PC-3 (cell line): Measurements from ENCODE around the gene GRIN2C. TPM values are rescaled to one million over a fixed set of nuclear protein-coding genes. Genes with fewer than 3 reads are reported as not detected.
A peak's percentile ranks its signal among the peaks of the same experiment; 100 is the strongest.
"Not testable (repeated sequence)": the region's sequence is repeated elsewhere in the genome, so short reads cannot be mapped to it uniquely, and the experiment has no call there.

Source experiments
- ATAC-seq: fragments of 200-7000 bp; cut with Tn5 transposase; 2 replicates; pipeline ENCODE4 v1.9.1; 2020; ENCODE audit warnings: mild to moderate bottlenecking, moderate library complexity
- Bru-seq: library from RNA; stranded (reverse); fragments of 400-500 nt; gene quantifications from one replicate; lab custom pipeline; 2021; lab: Mats Ljungman, UMichigan
- BruChase-seq, 2 experiments: library from RNA; stranded (reverse); fragments of 400-500 nt; gene quantifications; one replicate each; lab custom pipeline; 2021; lab: Mats Ljungman, UMichigan
- BruUV-seq: library from RNA; stranded (reverse); fragments of 400-500 nt; replicated peaks from 2 replicates; lab custom pipeline; 2021; lab: Mats Ljungman, UMichigan
- CTCF ChIA-PET: fragments of 300-600 bp; sonication (Branson Sonifier 250); formaldehyde crosslinking; loops from one replicate; lab custom pipeline; 2022; ENCODE audit warnings: antibody characterized with exemption; lab: Charles Lee
- POLR2A ChIA-PET: fragments of 300-600 bp; sonication (Branson Sonifier 250); formaldehyde crosslinking; loops from one replicate; lab custom pipeline; 2022; ENCODE audit warnings: antibody characterized with exemption; ENCODE audit not compliant: unreplicated experiment; lab: Charles Lee
- DNase-seq: peaks from one replicate; pipeline ENCODE4 v3.0.0-alpha.2; 2015
- H2AFZ ChIP-seq: fragments of 300-600 bp; sonication (generic); 2 replicates; pipeline ENCODE4 v1.6.0; 2016; ENCODE audit warnings: antibody characterized with exemption, low read length
- H3F3A ChIP-seq: fragments of 300-600 bp; sonication (generic); one replicate; pipeline ENCODE4 v1.6.0; 2017; ENCODE audit warnings: antibody characterized with exemption, low read length, control low read depth, mild to moderate bottlenecking; ENCODE audit not compliant: unreplicated experiment
- H3K27ac ChIP-seq: fragments of 300-600 bp; sonication (generic); 2 replicates; pipeline ENCODE4 v1.5.1; 2016; ENCODE audit warnings: mild to moderate bottlenecking, low read length
- H3K27me3 ChIP-seq: fragments of 300-600 bp; sonication (generic); 2 replicates; pipeline ENCODE4 v1.6.1; 2016; ENCODE audit warnings: low read length, mixed read lengths
- H3K36me3 ChIP-seq: fragments of 300-600 bp; sonication (generic); 2 replicates; pipeline ENCODE4 v1.6.1; 2016; ENCODE audit warnings: low read depth, mixed run types, low read length, mixed read lengths
- H3K4me1 ChIP-seq: fragments of 300-600 bp; sonication (generic); 2 replicates; pipeline ENCODE4 v1.5.1; 2016; ENCODE audit warnings: low read length; ENCODE audit not compliant: insufficient read depth
- H3K4me2 ChIP-seq: fragments of 300-600 bp; sonication (generic); 2 replicates; pipeline ENCODE4 v1.6.0; 2016; ENCODE audit warnings: low read length
- H3K4me3 ChIP-seq: fragments of 300-600 bp; sonication (generic); 2 replicates; pipeline ENCODE4 v1.5.1; 2016; ENCODE audit warnings: mild to moderate bottlenecking, low read length, mixed read lengths
- H3K79me2 ChIP-seq: fragments of 300-600 bp; sonication (generic); 2 replicates; pipeline ENCODE4 v1.6.1; 2017; ENCODE audit warnings: low read length, mixed read lengths
- H3K9ac ChIP-seq: fragments of 300-600 bp; sonication (generic); 2 replicates; pipeline ENCODE4 v1.6.0; 2016; ENCODE audit warnings: mild to moderate bottlenecking, low read length
- H3K9me2 ChIP-seq: fragments of 300-600 bp; sonication (generic); replicated peaks from 2 replicates; pipeline ENCODE4 v1.6.1; 2016; ENCODE audit warnings: mixed run types, low read length, mixed read lengths
- H3K9me3 ChIP-seq: fragments of 300-600 bp; sonication (generic); 2 replicates; pipeline ENCODE4 v1.6.1; 2016; ENCODE audit warnings: low read length, mixed read lengths
- H4K20me1 ChIP-seq: fragments of 300-600 bp; sonication (generic); 2 replicates; pipeline ENCODE4 v1.6.1; 2016; ENCODE audit warnings: low read length, mixed read lengths
- CTCF ChIP-seq: fragments of 300-600 bp; sonication (generic); conservative IDR thresholded peaks from 2 replicates; pipeline ENCODE4 v1.5.1; 2017; ENCODE audit warnings: antibody characterized with exemption, low read depth, mild to moderate bottlenecking, low read length
- EZH2 ChIP-seq: fragments of 300-600 bp; sonication (generic); IDR thresholded peaks from one replicate; pipeline ENCODE4 v1.6.1; 2017; ENCODE audit warnings: antibody characterized with exemption, mild to moderate bottlenecking, low read length; ENCODE audit not compliant: unreplicated experiment
- EZH2phosphoT487 ChIP-seq: fragments of 300-600 bp; sonication (generic); IDR thresholded peaks from 2 replicates; pipeline ENCODE4 v1.6.1; 2018; ENCODE audit warnings: mild to moderate bottlenecking, antibody characterized with exemption, low read length, borderline replicate concordance
- intact Hi-C: fragments of 100-400 bp; cut with micrococcal nuclease; formaldehyde crosslinking; loops from 2 replicates; pipeline ENCODE4 v1.9.0; 2023
- long read RNA-seq: library from polyadenylated mRNA; unstranded; transcript quantifications from one replicate; pipeline ENCODE4 v2.0.0, GENCODE V29; 2021; ENCODE audit not compliant: unreplicated experiment
- total RNA-seq: library from RNA; depleted of rRNA; stranded (reverse); fragments of >200 nt; gene quantifications from 2 replicates; pipeline ENCODE4 v1.2.3, GENCODE V29; 2014; rRNA removed

The GRIN2C gene
- total RNA-seq: 0.04 TPM in 1 of 2 replicates, not detected in the other
- Bru-seq, nascent RNA: percentile 11 among the genes with signal in this experiment
- BruChase-seq, experiment 1, labeled RNA remaining after a 6-hour chase: percentile 35 among the genes with signal in this experiment
- percentile 21 among the genes with signal in this experiment for BruChase-seq, experiment 2, labeled RNA remaining after a 2-hour chase
- long read RNA-seq, partial matches to known transcripts: 0 of 1 reads
- long read RNA-seq, other reads (novel, unspliced or antisense): 1 of 1 reads

GRCh38 chr17:74859459-74860228 is at the start of gene GRIN2C:
Gene GRIN2C, minus strand, starts transcription at chr17:74859885. Its CDS starts 4,793 bp downstream, at chr17:74855092.
- no peaks in the 10 kb centered on the region for H3K36me3 ChIP-seq

DNA sequence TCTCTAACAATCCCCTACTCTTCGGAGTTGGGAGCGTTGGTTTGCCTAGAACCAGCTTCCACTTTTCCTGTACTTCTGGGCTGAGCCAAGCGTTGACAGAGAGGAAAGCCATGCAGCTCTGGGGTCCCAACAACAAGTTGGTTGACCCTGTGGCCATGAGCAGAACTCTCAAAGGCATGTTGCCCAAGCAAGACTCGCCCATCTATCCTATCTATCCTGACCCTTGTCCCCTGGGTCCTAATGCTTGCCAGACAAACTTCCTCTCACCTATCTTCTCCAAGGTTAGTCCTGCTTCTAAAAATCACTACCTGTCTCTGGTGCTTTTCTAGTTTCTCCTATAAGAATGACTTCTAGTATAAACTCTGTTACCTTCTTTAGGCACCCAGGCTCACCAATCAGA is 49.4 kb upstream of the GRIN2C start:
- H3K27ac ChIP-seq, H3K4me2 ChIP-seq, DNase-seq, H3F3A ChIP-seq, H3K36me3 ChIP-seq, H3K79me2 ChIP-seq, H3K9ac ChIP-seq, ATAC-seq, H2AFZ ChIP-seq, POLR2A ChIA-PET, H3K9me2 ChIP-seq, CTCF ChIA-PET, H3K4me1 ChIP-seq, intact Hi-C loops, H3K4me3 ChIP-seq, BruUV-seq, H4K20me1 ChIP-seq, H3K27me3 ChIP-seq, H3K9me3 ChIP-seq: not testable (repeated sequence)

More at GRCh38 chr17:74859459-74860228, at the start of gene GRIN2C:
- Histone ChIP-seq H3K4me3 (peak within 1 kb of the TSS; percentile 54), H3K27ac (no peak within 1 kb of the TSS), H3K9me3 (no peaks in the 10 kb centered on the region), H4K20me1 (no peaks in the 10 kb centered on the region), H3K4me2 (peak within 1 kb of the TSS; percentile 77), H3K9me2 (no peaks in the 10 kb centered on the region), H3K4me1 (no peaks in the 10 kb centered on the region), H3K79me2 (no peaks in the 10 kb centered on the region), H3F3A (no peaks in the 10 kb centered on the region), H3K9ac (no peak within 1 kb of the TSS), H3K27me3 (peaks cover 62% of the 10 kb centered on the region), H2AFZ (peak within 1 kb of the TSS; percentile 51)
- 0 out of 2 replicates have a peak, but pooled peaks have one; percentile 18 for ATAC-seq
- TF ChIP-seq EZH2 (no peak), CTCF (peak; percentile 49)
- intact Hi-C loops: loop anchor here (1.0 kb wide), 1 partner anchor 16 kb away; no protein-coding TSS in a partner anchor
- ChIA-PET POLR2A (interaction anchor here (0.6 kb wide), 1 partner anchor 14 kb away, joined by 4 read pairs; no protein-coding TSS in a partner anchor), CTCF (interaction anchor here (1.5 kb wide), 1 partner anchor 202 kb away, joined by 3 read pairs; no protein-coding TSS in a partner anchor)
- DNase-seq: no peak
- no TSS peak for BruUV-seq

- H4K20me1 ChIP-seq: no peaks in the 10 kb centered on the region
- no peak for ATAC-seq
- peaks cover 4% of the 10 kb centered on the region; the same call in 1 of the 2 replicates for H3K27me3 ChIP-seq
- no peaks in the 10 kb centered on the region for H3K36me3 ChIP-seq
- H3K4me2 ChIP-seq: no peak overlapping the region
- no peak for TF ChIP-seq CTCF
- no peak for TF ChIP-seq EZH2phosphoT487
- no peak for TF ChIP-seq EZH2
- H3F3A ChIP-seq: no peaks in the 10 kb centered on the region
- no peaks in the 10 kb centered on the region for H3K9me2 ChIP-seq
- no peak for DNase-seq
- H3K9ac ChIP-seq: no peak overlapping the region
- ChIA-PET POLR2A (no interaction called here), CTCF (no interaction called here)
- no peak overlapping the region for H3K27ac ChIP-seq
- no peaks in the 10 kb centered on the region for H3K4me1 ChIP-seq
- BruUV-seq: no TSS peak
- H3K79me2 ChIP-seq: no peaks in the 10 kb centered on the region
- no peak overlapping the region for H2AFZ ChIP-seq
- intact Hi-C loops: no loop called here
- no peaks in the 10 kb centered on the region for H3K9me3 ChIP-seq
- no peak overlapping the region for H3K4me3 ChIP-seq
These were observed 47.3 kb upstream of the GRIN2C start for GRCh38 chr17:74907012-74907411.

- BruUV-seq, ATAC-seq, H3K79me2 ChIP-seq, H3K27ac ChIP-seq, H3K4me2 ChIP-seq, H3K36me3 ChIP-seq, intact Hi-C loops, H3K27me3 ChIP-seq, H3F3A ChIP-seq, H2AFZ ChIP-seq, H3K9me3 ChIP-seq, H4K20me1 ChIP-seq, H3K9me2 ChIP-seq, H3K4me1 ChIP-seq, CTCF ChIA-PET, H3K9ac ChIP-seq, H3K4me3 ChIP-seq: not testable (repeated sequence)
- DNase-seq: peak; percentile 23
- POLR2A ChIA-PET: interaction anchor here (0.6 kb wide), 1 partner anchor 573 kb away, joined by 7 read pairs; no protein-coding TSS in a partner anchor
These were observed 46.6 kb upstream of the GRIN2C start for GRCh38 chr17:74906214-74906793.
